Stimulated activated naive B cell treated with anti-CD40 and anti-IgM and Interleukin-4, amounts not matched to agents 10 μg/mL and 1 μg/mL and 100 μg/mL, for 72 hours (primary cell): ENCODE measurements around the gene GSK3B.

Experiments used
- ATAC-seq, 2 donors: fragments of 150-1000 bp; cut with Tn5 transposase; replicated peaks; 2 replicates each; pipeline ENCODE4 v1.10.0; 2021; ENCODE audit warnings: moderate library complexity in 1 of 2
- DNase-seq: peaks from one replicate; pipeline ENCODE4 v3.0.0; 2021
- H3K27ac Mint-ChIP-seq: one replicate; pipeline ENCODE4 v1.8.0; 2022; ENCODE audit warnings: mild to moderate bottlenecking, mixed read lengths
- H3K27me3 Mint-ChIP-seq, 2 donors: one replicate each; pipeline ENCODE4 v1.8.0; 2022; ENCODE audit warnings: mixed read lengths in 2 of 2
- H3K36me3 Mint-ChIP-seq, 2 donors: one replicate each; pipeline ENCODE4 v1.8.0; 2022; ENCODE audit warnings: mixed read lengths in 2 of 2, mild to moderate bottlenecking in 1 of 2
- H3K4me1 Mint-ChIP-seq, 2 donors: one replicate each; pipeline ENCODE4 v1.8.0; 2022; ENCODE audit warnings: mixed read lengths in 2 of 2, mild to moderate bottlenecking in 1 of 2
- H3K4me3 Mint-ChIP-seq, 2 donors: one replicate each; pipeline ENCODE4 v1.8.0; 2022; ENCODE audit warnings: mild to moderate bottlenecking in 2 of 2, mixed read lengths in 2 of 2, moderate library complexity in 1 of 2
- H3K9me3 Mint-ChIP-seq, 2 donors: one replicate each; pipeline ENCODE4 v1.8.0; 2022; ENCODE audit warnings: mixed read lengths in 2 of 2, mild to moderate bottlenecking in 1 of 2

The GSK3B gene

GRCh38 chr3:119776304-119776703 is 317.9 kb downstream of the GSK3B start:
- DNase-seq = no peak
- Mint-ChIP-seq H3K27me3 (no peaks in the 10 kb centered on the region), H3K36me3 (no peaks in the 10 kb centered on the region), H3K4me3 (no peak overlapping the region), H3K27ac (no peak overlapping the region), H3K9me3 (peaks cover 8% of the 10 kb centered on the region in 2 donors), H3K4me1 (peaks cover 3 to 10% of the 10 kb centered on the region in 2 donors)
- no peak for ATAC-seq

- ATAC-seq (peak; percentile 23 to 38), DNase-seq (no peak)
- no peaks in the 10 kb centered on the region for H3K36me3 Mint-ChIP-seq
- no peak overlapping the region for H3K4me3 Mint-ChIP-seq
- no peak overlapping the region for H3K27ac Mint-ChIP-seq
- peaks cover 8% of the 10 kb centered on the region in 2 donors for H3K9me3 Mint-ChIP-seq
- H3K4me1 Mint-ChIP-seq = no peaks in the 10 kb centered on the region
- no peaks in the 10 kb centered on the region for H3K27me3 Mint-ChIP-seq
Measured at GRCh38 chr3:119774444-119774843, 319.8 kb downstream of the GSK3B start.
